CD4-positive, alpha-beta T cell treated with Interleukin-6 at 100 ng/mL for 8 hours (primary cell): ENCODE results near the gene APC2.
"Not testable (repeated sequence)": the region's sequence is repeated elsewhere in the genome, so short reads cannot be mapped to it uniquely, and the experiment has no call there.

Source experiments
- DNase-seq: peaks from one replicate; pipeline ENCODE4 v3.0.0-alpha.2; 2020; ENCODE audit warnings: mixed read lengths, low spot score

APC2 gene

DNA sequence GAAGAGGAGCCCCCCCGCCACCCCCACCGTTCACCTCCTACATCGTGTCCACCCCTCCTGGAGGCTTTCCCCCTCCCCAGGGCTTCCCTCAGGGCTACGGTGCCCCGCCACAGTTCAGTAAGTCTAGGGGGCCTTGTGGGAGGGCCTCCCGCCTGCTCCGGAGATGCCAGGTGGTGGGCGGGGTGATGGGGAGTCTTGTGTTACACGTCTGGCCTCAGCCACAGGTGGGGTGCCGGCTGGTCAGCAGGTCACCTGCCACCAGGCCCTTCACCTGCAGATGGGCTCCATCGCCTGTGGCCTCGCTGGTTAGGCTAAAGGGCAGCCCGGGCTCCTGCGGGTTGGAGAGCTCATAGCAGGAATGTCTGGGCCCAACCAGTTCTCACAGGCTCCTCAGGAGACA lies 19.7 kb upstream of the APC2 start:
- no peak for DNase-seq

DNA sequence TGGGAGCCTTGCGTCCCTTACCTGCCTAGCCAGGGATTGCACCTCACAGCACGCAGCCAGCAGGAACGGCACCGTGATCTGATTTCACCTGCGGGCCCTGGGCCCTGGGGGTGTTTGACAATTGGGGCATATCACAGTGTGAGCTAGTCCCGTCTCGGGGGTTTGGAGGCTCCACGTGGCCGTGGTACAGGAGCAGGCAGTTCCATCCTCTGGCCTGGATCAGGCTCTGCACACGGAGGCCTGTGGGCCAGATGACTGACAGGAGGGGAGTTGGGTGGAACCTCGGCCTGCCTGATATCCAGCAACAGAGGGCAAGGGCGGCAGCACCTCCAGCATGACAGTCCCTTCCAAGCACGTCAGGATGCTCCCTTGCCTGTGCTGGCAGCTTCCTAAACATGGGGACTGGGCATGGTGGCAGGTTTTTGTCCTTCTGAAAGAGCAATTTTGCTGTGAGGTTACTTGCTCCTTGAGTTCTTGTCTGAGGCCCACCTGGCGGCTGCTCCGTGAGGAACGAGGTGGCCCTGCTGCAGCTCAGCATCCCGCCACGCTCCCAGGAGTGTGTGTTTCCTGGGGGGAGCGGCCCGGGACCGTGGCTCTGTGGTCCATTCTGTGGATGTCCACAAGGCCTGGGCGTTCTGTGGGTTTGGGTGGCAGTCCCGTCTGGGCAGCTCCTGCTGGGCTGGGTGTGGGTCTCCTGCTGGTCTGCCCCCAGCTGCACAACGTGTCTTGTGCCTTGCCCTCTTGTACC lies 18.0 kb upstream of the APC2 start:
- no peak for DNase-seq

DNA sequence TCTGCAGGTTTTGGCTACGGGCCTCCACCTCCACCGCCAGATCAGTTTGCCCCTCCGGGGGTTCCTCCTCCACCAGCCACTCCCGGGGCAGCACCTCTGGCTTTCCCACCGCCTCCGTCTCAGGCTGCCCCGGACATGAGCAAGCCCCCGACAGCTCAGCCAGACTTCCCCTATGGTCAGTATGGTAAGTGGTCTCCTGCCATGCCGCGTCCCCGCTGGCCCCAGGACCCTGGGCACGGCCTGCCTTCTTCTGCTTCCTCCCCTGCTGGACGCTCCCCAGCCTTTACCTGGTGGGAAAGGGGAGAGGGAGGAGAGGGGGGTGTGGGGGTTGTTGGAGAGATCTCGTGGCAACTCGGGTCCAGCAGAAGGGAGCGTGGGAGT lies 17.4 kb upstream of the APC2 start:
- no peak for DNase-seq

DNA sequence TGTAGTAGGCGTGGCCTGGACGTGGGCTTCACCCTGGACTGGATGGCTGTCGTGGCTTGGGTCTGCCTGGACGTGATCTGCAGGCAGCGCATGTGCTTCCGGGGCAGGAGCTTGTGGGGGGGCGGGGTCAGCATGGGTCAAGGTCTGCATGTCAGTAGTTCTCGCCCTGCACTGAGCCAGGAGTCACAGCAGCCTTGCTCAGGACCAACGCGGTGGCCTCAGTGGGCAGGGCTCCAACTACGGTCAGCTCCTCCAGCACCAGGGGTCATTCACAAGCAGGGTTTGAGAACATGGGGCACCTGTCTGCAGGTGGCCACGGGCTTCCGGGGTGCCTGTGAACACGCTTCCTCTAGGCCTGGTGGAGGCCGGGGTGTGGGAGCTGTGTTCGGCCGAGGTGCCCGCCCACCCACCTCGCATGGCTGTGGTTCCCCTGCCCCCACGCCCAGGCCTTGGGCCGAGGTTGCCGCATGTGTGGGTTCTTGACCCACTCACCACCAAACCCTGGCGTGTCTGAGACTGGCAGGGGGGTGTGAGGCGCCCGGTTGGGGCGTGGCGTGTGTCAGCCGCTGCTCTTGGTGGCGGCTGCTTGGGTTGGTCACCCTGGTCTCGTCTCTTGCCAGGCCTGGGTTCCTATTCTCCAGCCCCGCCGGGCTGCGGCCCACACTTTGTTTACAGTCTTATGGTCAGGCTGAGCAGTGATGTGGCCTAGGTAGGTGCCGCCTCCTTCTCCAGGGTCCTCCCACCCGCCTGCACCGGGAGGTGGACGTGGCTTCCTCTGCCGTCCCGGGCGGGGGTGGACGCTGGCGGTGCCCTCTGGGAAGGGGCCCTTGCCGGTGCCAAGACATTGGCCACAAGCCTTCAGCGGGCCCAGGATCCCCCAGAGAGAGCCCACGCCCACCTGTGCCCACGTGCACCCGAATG lies 16.5 kb upstream of the APC2 start:
- DNase-seq: no peak

DNA sequence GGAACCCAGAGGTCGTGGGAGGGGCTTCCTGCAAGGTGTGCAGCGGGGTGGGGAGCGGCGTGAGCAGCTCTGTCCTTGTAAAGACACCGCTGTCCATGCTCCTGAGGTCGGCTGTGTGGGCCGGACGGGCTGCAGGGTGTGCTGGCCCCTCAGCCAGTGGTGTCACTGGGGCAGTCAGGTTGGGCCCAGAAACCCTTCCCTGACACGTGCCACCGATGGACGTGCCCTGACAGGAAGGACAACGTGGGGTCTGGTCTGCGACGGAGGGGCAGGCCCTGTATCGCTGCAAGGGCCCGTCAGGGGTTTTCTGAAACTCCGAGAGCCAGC lies 15.9 kb upstream of the APC2 start:
- no peak for DNase-seq

DNA sequence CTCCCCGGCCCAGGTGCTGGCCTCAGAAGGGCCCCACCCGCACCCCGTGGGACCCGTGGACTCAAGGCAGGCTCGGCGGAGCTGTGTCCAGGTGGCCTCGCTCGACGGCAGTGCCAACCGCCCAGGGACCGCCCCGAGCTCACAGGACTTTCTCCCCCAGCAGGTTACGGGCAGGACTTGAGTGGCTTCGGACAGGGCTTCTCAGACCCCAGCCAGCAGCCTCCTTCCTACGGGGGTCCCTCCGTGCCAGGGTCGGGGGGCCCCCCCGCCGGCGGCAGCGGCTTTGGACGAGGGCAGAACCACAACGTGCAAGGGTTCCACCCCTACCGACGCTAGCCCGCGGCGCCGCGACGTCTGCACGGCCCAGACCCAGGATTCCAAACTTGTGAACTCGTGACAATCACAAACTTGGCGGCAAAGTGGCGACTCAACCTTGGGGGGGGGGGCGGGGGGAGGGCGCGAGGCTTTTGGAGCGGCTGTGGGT lies 15.3 kb upstream of the APC2 start:
- no peak for DNase-seq

DNA sequence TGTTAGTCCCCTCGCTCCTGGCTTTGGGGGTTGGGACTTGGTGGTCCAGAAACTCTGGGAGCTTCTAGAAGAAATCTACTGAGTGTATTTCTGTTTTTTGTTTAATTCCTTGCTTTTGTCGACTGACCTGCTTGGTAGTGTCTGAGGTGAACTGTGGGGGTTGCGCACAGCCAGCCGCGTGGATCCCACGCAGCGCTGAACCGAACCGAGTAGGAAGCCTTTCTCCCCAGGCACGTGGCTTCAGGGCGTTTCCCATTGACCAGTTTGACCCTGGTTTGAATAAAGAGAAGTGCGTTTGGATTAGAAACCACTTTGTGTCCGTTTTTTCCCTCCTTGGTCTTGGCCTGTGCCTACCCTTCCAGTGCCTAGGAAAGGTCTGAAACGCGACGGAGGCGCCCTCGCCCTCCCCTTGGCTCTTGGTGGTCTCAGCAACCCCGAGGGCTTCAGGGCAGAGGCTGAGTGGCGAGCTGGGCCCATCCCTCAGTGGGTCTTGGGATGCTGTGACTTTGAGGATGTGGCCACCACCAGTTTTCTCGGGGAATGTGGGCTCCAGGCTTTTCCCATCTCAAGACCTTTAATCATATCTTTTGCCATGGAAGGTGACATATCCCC lies 14.4 kb upstream of the APC2 start:
- no peak for DNase-seq

DNA sequence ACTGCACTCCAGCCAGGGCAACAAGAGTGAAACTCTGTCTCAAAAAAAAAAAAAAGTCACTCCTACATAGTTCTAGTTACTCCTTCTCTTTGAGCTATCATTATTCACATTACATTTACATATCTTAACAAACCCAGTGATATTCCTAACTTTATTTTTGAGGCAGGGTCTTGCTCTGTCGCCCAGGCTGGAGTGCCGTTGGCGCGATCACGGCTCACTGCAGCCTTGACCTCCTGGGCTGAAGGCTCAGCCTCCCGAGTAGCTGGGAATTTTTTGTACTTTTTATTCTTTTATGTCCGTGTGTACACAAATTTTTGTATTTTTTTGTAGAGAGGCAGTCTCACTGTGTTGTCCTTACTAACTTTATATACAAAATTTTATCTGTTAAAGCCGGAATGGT lies 12.3 kb upstream of the APC2 start:
- DNase-seq: no peak

DNA sequence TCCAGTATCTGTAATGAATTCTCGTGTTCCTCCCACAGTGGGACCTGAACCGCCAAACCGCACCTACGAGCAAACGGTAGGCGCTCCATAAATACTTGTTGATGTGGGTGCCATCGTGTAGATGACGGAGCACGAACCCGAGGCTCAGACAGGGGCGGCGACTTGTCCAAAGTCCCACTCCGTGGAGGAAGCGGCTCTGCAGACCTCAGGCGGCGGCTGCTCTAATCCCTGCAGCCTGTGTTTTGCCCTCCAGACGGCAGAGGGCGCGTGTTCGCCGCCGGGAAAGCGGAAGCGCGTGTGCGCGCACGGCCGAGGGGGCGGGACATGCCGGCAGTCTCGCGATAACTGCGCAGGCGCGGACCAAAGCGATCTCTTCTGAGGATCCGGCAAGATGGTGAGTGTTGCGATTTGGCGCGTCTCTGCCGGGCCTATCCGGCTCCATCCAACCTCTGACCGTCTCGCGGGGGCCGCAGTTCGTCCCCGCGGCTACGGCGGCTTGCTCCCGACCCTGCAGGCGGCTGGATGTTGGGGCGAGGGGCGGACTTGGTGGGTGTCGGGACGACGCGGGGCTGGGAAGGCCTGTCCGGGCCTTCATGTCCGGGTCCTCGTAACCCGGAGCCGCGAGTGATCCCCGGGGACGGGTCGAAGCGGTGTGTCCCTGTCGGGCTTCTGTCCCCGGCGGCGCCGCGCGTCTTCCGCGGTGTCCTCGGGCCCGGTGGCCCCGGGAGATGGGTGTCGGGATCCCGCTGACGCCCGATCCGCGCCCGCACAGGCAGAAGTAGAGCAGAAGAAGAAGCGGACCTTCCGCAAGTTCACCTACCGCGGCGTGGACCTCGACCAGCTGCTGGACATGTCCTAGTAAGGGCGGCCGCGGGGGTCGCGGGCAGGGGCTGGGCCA lies 11.6 kb upstream of the APC2 start, which contains the start of gene RPS15:
Gene RPS15 (plus strand): TSS at position 362 of the 898 bp plus-strand sequence. CDS start 30 bp downstream, at position 392.
- DNase-seq: peak; percentile 96

DNA sequence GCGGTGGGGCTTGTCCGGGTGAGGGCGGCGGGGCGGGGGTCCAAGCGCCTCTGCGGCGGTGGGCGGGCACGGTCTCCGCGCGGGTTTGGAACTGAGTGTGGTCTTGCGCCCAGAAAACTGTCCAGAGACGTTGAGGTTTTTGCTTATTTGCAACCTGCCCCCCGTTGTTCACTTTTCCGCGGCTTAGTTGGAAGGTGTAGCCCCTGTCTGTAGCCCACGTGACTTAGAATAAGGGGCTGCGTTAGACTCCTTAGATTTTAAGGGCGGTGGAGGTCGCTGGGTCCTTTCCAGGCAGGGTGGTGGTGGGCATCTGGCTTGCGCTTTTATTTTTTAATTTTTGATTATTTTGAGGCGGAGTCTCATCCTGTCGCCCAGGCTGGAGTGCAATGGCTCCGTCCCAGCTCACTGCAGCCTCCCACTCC lies 11.0 kb upstream of the APC2 start:
- DNase-seq: no peak

DNA sequence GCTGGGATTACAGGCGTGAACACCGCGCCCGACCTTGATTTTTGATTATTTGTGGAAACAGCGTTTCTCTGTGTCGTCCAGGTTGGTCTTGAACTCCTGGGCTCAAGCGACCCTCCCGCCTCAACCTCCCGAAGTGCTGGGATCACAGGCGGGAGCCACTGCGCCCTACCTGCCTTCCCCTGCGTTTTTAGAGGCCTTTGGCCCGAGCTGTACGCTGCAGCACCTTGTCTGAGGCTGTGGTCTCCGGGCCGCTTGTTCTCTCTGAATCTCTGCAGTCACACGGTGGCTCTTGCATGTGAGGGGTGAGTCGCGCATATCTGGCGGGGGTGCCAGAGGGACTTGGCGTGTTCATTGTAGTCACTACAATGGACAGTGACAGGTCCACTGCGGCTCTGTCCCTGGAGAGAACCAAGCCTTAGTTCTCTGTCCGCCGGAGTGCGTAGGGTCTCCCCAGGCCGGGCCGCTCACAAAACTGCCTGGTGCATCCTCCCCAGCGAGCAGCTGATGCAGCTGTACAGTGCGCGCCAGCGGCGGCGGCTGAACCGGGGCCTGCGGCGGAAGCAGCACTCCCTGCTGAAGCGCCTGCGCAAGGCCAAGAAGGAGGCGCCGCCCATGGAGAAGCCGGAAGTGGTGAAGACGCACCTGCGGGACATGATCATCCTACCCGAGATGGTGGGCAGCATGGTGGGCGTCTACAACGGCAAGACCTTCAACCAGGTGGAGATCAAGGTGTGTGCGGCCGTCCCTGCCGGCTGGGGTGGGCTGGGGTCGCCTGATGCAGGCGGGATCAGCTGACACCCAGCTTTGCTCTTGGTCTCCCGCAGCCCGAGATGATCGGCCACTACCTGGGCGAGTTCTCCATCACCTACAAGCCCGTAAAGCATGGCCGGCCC lies 10.2 kb upstream of the APC2 start:
- DNase-seq: not testable (repeated sequence)

DNA sequence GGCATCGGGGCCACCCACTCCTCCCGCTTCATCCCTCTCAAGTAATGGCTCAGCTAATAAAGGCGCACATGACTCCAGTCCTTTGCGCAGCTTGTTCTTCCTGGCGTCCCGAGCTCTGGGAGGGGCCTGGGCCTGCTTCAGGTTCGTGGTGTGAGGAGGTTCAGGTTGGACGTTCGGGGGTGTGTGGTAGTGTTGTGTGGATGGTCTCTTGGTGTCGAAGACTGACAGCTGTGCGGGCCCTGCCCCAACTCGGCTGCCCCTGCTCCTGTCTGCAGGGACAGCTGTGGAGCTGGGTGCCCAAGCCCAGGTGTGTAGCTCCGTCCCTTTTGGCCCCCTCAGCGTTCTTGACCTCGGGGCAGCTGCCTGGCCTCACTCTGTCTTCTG lies 9.5 kb upstream of the APC2 start:
- DNase-seq: no peak

DNA sequence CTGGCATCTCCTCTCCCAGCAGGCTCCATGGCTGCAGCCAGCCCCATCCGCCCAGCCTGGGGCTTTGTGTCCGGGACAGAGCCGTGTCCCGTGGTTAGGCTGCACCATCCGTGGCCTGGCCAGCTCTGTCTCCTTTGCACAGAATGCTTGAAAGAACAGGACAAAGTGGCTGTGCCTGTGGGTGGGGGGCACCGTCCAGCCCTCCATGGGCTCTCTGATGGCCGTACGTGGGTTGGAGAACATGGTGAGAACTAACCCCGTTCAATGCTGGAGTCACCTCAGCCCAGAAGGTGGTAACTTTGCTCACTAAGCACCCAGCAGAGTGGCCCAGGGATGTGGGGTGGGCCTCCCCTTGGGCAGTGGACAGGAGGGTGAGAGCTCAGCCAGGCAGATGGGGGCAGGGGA lies 8.9 kb upstream of the APC2 start:
- no peak for DNase-seq

DNA sequence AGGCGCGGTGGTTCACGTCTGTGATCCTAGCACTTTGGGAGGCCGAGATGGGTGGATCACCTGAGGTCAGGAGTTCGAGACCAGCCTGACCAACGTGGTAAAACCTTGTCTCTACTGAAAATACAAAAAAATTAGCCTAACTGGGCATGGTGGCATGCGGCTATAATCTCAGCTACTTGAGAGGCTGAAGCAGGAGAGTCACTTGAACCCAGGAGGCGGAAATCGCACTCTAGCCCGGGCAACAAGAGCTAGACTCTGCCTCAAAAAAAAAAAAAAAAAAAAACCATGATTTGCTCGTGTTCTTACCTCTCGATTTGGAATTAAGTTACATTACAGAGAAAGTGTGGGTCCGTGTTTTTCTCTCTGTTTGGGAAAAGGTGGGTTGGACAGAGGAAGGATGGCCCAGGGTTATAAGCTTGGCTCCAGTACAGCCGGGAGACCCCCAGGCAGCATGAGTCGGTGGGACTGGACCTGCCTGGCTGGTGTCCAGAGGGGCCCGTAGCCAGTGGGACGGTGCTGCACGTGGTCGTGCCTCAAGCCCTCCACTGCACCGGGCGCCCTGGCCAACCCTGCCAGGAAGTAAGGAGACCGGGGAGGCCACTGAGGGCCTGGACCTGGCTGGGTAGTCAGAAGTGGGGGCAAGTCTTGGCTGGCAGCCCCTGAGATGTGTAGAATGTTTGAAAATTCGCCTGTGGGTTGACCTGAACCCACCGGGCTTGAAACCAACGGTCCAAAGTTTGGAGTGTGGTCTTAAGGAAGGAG lies 8.1 kb upstream of the APC2 start:
- DNase-seq: no peak

DNA sequence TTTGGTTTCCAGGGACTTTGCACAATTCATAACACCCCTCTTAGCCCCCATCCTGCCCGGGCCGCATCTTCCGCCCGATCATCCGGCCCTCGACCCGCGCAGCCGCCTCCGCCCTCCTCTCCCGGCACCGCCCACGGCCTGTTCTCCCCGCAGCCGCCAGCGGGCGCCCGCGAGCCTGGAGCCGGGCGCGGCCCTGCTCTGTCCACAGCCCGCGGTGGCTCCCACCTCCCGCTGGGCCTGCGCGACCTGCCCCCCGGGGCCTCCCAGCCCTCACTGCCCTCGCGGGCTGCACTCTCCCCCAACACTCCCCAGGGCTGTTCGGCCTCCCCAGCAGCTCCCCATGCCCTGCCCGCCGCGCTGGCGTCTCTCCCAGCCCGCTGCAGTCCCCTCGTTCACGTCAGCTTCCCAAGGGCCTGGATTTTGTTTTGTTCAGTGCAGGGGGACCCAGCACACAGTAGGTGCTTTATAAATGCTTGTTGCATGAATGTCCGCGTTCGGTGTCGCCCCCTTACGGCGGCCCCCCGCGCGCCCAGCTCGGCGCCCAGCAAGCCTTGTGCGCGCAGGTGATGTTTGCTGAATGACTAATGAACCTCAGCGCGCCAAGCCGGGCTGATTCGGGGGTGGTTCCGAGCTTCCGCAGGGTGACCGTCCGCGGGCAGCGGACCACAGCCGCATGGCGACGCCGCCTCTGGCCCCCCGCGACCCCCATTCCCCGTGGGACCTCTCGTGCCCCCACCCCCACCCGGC lies 4.6 kb upstream of the APC2 start:
- peak; percentile 68 for DNase-seq

DNA sequence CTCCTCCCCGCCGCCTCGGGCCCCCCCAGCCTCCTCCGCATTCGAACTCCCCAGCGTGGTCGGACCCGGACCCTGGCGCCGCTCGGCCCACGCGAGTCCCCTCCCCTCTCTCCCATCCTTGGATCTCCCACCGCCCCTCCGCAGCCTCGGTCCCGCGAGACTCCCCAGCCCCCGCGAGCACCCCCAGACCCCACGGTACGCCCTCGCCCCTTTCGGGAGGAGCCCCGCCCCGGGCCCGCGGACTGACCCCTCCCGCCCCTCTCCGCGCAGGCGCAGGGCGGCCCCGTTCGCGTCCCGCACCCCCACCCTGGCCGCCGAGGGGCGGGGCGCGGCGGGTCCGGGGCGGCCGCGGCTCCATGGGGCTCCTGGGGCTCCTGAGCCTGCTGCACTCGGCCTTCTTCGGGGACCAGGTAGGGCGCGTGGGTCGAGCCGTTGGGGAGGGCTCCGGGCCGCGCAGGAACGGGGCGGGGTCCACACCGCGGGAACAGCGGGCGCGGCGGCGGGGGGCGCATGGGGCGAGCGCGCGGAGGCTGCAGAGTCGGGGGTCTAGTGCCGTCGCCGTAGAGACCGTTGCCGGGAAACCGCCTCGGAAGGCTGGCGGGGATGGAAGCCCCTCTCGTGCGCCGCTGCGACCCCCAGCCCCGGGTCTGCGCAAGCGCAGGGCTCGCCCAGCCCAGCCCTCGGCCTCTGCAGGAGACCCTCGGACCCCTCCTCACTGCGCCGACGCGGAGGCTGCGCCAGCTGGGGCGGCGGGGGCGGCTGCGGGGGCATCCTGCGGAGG lies 3.8 kb upstream of the APC2 start:
- DNase-seq: no peak

DNA sequence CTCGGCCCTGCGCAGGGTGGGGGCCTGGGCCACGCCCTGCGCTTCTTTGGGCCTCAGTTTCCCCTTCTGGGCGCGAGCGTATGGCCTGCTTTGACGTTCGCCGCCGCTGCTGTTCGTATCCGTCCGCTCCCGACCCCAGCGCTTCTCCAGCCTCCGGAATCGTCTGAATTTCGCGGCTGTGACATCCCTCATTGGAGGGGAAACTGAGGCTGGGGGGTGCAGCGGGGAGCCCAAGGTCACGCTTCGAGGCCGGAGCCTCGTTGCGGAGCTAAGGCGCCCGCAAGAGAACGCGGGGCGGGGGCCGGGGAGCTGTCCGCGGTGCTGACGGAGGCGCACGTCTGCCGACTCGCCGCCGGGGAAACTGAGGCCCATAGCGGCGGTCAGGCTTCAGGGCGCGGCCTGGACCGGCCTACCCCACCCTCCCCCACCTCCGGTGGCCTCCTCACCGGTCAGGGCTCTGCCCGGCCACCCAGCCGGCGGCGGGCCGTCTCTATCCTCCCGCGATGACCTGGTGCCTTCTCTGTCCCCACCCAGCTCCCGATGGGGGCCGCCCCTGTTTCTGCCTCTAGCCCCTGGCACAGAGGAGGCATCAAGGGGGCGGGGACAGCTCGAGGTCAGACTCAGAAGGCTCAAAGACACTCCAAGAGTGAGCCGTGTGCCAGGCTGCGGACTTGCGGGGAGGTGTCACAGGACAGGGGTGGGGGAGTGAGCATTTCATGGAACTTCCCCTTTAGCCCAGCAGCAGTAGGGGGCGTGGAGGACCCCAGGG lies 3.0 kb upstream of the APC2 start:
- DNase-seq: no peak

DNA sequence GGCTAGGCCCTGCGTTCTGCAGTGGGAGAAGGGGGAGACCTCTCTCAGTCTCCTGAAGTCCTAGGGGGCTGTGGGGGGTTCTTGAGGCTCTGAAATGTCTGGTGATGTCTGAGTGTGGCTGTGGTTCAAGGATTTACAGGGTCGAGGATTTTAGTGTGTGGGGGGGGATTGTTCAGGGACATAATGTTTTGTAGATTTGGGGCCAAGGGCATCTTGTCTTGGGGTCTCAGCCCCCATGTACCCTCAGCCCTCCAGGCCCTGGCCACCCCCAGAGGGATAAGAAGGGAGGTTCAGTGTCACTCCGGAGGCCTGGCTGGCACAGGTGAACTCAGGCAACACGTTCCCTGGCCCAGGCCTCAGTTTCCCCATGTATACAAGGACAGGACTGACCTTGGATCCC lies 2.4 kb upstream of the APC2 start:
- no peak for DNase-seq
